ENCODE results near the gene RNF144A. TPM values are rescaled to one million over a fixed set of nuclear protein-coding genes. Genes with fewer than 3 reads are reported as not detected.

The RNF144A gene
- polyA plus RNA-seq, 3 donors = 0.30 to 0.68 (median 0.48) TPM

- H3K27ac Mint-ChIP-seq = no peak overlapping the region
- H3K27me3 Mint-ChIP-seq (ENCODE audit: low read depth in 3 of 3) = peaks cover 0 to 2% (median 0%) of the 10 kb centered on the region in 3 donors
- H3K9me3 Mint-ChIP-seq = peaks cover 0 to 2% (median 0%) of the 10 kb centered on the region in 7 donors
- Histone ChIP-seq H3K4me2 (replicated peaks; ENCODE audit: extremely low read depth, low read length, poor library complexity, severe bottlenecking) (no peak overlapping the region), H2AFZ (ENCODE audit: insufficient read depth, low read depth, low read length, poor library complexity, severe bottlenecking) (no peak overlapping the region), H3K27ac (ENCODE audit: low read depth in 1 of 2, low read length in 2 of 2) (no peak overlapping the region), H3K4me3 (replicated peaks in 1 of 3; ENCODE audit: low read depth in 2 of 3, low read length in 3 of 3) (no peak overlapping the region), H3K4me1 (ENCODE audit: control insufficient read depth in 1 of 2, insufficient read depth in 2 of 2, low read length in 2 of 2) (no peaks in the 10 kb centered on the region), H4K20me1 (ENCODE audit: insufficient read depth, low read length) (no peaks in the 10 kb centered on the region), H3K9me3 (replicated peaks in 1 of 2; ENCODE audit: control insufficient read depth in 1 of 2, insufficient read depth in 1 of 2, low read length in 2 of 2) (no peaks in the 10 kb centered on the region), H3K36me3 (replicated peaks in 1 of 2; ENCODE audit: control insufficient read depth in 1 of 2, insufficient read depth in 2 of 2, low read length in 2 of 2) (no peaks in the 10 kb centered on the region), H3K27me3 (ENCODE audit: control insufficient read depth in 2 of 2, insufficient read depth in 2 of 2, low read length in 2 of 2) (no peaks in the 10 kb centered on the region), H3K79me2 (ENCODE audit: insufficient read depth, low read length) (no peaks in the 10 kb centered on the region), H3K9ac (ENCODE audit: insufficient read depth, low read length, poor library complexity, severe bottlenecking) (no peak overlapping the region)
- WGBS (ENCODE audit: insufficient coverage) = 57% methylated on average over 1 of the region's 4 CpGs
- TF ChIP-seq CTCF (IDR thresholded peaks at IDR 0.05) = no peak
- H3K4me3 Mint-ChIP-seq = no peak overlapping the region
- intact Hi-C loops (cut with micrococcal nuclease) = no loop called here
- H3K4me1 Mint-ChIP-seq = no peaks in the 10 kb centered on the region
- H3K36me3 Mint-ChIP-seq = peaks cover 3 to 7% of the 10 kb centered on the region in 2 donors
- DNase-seq = no peak
Observed at GRCh38 chr2:6888724-6889123, 28.5 kb upstream of the RNF144A start.

- TF ChIP-seq CTCF (IDR thresholded peaks at IDR 0.05) = no peak
- Mint-ChIP-seq H3K27ac (no peak overlapping the region), H3K4me1 (no peaks in the 10 kb centered on the region), H3K9me3 (no peaks in the 10 kb centered on the region), H3K4me3 (no peak overlapping the region), H3K27me3 (ENCODE audit: low read depth in 3 of 3) (peaks cover 0 to 2% (median 0%) of the 10 kb centered on the region in 3 donors), H3K36me3 (peaks cover 0 to 7% of the 10 kb centered on the region in 2 donors)
- Histone ChIP-seq H3K27ac (ENCODE audit: low read depth in 1 of 2, low read length in 2 of 2) (no peak overlapping the region), H3K4me3 (replicated peaks in 1 of 3; ENCODE audit: low read depth in 2 of 3, low read length in 3 of 3) (no peak overlapping the region), H3K4me2 (replicated peaks; ENCODE audit: extremely low read depth, low read length, poor library complexity, severe bottlenecking) (no peak overlapping the region), H3K79me2 (ENCODE audit: insufficient read depth, low read length) (no peaks in the 10 kb centered on the region), H3K36me3 (replicated peaks in 1 of 2; ENCODE audit: control insufficient read depth in 1 of 2, insufficient read depth in 2 of 2, low read length in 2 of 2) (peaks cover 0 to 2% of the 10 kb centered on the region in 2 donors), H4K20me1 (ENCODE audit: insufficient read depth, low read length) (no peaks in the 10 kb centered on the region), H2AFZ (ENCODE audit: insufficient read depth, low read depth, low read length, poor library complexity, severe bottlenecking) (no peak overlapping the region), H3K27me3 (ENCODE audit: control insufficient read depth in 2 of 2, insufficient read depth in 2 of 2, low read length in 2 of 2) (no peaks in the 10 kb centered on the region), H3K4me1 (ENCODE audit: control insufficient read depth in 1 of 2, insufficient read depth in 2 of 2, low read length in 2 of 2) (no peaks in the 10 kb centered on the region), H3K9ac (ENCODE audit: insufficient read depth, low read length, poor library complexity, severe bottlenecking) (no peak overlapping the region), H3K9me3 (replicated peaks in 1 of 2; ENCODE audit: control insufficient read depth in 1 of 2, insufficient read depth in 1 of 2, low read length in 2 of 2) (no peaks in the 10 kb centered on the region)
- DNase-seq = no peak
- WGBS (ENCODE audit: insufficient coverage) = 93% methylated on average over 2 of the region's 2 CpGs
- intact Hi-C loops (cut with micrococcal nuclease) = no loop called here
Observed at GRCh38 chr2:6893876-6894482, 23.2 kb upstream of the RNF144A start.

All from CD14-positive monocyte (primary cell).